Measurements from ENCODE around the gene ANKRD13D. TPM values are rescaled to one million over a fixed set of nuclear protein-coding genes. Genes with fewer than 3 reads are reported as not detected.
A peak's percentile ranks its signal among the peaks of the same experiment; 100 is the strongest.

The ANKRD13D gene
- total RNA-seq, 1 experiment from 2014 or later, result 51.8 TPM

DNA sequence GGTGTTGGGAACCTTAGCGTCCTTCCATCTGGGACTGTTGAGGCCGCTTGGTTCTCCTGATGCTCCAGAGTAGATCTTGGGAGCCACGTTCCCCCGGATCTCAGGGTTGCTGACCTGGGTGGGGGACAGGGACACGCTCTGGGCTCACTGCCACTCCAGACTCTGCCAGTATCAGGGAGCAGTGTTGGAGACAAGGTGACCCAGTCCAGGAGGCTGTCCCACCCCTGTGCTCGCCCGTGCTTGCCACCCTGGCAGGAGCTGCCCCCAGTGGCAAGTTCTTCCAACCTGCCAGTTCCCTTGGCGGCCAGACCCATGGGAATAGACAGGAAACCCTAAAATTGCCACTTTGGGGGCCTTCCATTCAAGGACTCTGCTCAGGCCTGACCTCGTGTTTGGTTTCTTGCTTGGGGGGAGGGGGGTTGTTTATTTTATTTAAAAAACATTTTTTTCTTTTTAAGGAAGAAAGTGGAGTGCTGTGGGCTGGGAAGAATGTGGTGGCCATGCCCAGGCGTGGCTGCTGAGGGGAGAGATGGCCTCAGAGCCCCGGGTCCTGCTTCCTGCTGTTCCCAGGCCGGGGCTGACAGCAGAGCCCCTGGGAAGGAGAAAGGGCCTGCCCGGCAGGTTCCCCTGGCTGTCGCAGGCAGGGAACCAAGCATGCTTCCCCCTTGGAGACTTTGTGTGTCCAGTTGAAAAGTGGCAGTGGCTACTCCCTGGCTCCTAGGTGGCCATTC, 15.7 kb upstream of the ANKRD13D start:
- no peak for DNase-seq (ENCODE audit: low spot score)

- DNase-seq (ENCODE audit: low spot score), result no peak
Observed at GRCh38 chr11:67274768-67275605, 14.1 kb upstream of the ANKRD13D start.

- no peak for DNase-seq (ENCODE audit: low spot score)
Observed at GRCh38 chr11:67275606-67276409, 13.3 kb upstream of the ANKRD13D start.

DNA sequence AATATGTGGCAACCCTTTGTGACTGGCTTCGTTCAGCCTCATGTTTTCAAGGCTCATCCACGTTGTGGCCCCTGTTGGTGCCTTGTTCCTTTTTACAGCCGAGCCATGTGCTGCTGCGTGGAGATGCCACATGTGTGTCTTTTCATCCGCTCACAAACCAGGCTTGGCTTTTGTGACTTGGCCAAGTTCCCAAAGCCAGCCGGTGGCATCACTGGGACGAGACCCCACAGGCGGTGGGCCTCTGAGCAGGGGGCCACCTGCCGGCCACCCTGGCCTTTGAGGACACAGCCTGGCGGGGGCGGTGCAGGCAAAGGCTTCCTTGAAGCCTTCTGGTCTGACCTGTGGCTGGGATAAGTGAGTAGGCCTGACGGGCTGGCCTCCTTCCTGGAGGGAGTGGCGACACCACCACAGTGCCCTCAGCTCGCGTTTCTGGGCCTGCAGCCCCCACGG, 12.3 kb upstream of the ANKRD13D start:
- DNase-seq (ENCODE audit: low spot score), result no peak

- peak; percentile 81 for DNase-seq (ENCODE audit: low spot score)
Observed at GRCh38 chr11:67277231-67277961, 11.7 kb upstream of the ANKRD13D start.

- no peak for DNase-seq (ENCODE audit: low spot score)
Observed at GRCh38 chr11:67278135-67278938, 10.8 kb upstream of the ANKRD13D start.

GRCh38 chr11:67278939-67279588, 10.0 kb upstream of the ANKRD13D start:
- no peak for DNase-seq (ENCODE audit: low spot score)

DNA sequence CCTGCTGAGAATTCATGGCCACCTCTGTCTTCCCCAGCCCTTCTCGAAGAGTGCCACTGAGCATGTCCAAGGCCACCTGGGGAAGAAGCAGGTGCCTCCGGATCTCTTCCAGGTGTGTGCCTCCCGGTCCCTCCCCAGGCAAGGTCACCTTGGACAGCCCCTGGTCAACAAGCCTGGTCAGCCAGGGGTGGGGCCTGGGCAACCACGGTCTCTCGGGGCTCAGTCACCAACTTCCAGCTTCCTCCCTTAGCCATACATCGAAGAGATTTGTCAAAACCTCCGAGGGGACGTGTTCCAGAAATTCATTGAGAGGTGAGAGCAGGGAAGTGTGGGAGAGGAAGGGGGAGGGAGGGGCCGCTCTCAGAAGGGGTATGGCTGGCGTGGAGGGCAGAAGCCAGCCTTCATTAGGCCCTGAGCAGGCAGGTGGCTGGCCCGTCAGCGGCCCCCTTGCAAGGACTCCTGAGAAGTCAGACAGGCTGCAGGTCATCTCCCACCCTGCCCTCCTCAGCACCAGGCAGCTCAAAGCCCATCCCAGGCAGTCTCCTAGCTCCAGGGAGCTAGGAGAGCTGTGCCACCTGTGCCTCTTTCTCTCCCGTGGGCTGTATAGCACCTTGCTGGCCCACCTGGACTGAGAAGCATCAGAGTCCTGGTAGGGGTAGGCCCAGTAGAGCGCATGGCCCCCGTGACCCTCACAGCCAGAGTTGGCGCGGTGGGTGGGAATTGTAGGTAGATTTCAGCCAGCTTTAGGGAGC, 9.3 kb upstream of the ANKRD13D start:
- no peak for DNase-seq (ENCODE audit: low spot score)

DNA sequence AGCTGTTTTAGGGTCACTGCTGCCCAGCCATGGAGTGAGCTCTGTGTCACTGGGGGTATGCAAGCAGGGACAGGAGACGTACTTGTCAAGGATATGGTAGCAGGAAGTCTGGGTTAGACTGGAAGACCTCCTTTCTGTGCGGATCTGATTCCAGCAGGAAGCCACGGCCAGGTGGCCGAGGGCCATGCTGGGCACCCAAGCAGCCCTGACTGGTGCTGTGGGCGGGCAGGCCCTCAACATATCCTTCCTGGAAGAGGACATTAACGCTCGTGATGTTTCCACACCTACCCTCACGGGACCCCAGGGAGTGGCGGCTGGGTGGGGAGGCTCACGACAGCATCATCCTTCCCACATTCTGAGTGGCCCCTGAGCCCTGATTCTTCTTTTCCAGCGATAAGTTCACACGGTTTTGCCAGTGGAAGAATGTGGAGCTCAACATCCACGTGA, 8.7 kb upstream of the ANKRD13D start:
- no peak for DNase-seq (ENCODE audit: low spot score)

GRCh38 chr11:67280788-67281551, 8.1 kb upstream of the ANKRD13D start:
- DNase-seq (ENCODE audit: low spot score), result no peak

- DNase-seq (ENCODE audit: low spot score), result no peak
Observed at GRCh38 chr11:67281552-67282150, 7.5 kb upstream of the ANKRD13D start.

DNA sequence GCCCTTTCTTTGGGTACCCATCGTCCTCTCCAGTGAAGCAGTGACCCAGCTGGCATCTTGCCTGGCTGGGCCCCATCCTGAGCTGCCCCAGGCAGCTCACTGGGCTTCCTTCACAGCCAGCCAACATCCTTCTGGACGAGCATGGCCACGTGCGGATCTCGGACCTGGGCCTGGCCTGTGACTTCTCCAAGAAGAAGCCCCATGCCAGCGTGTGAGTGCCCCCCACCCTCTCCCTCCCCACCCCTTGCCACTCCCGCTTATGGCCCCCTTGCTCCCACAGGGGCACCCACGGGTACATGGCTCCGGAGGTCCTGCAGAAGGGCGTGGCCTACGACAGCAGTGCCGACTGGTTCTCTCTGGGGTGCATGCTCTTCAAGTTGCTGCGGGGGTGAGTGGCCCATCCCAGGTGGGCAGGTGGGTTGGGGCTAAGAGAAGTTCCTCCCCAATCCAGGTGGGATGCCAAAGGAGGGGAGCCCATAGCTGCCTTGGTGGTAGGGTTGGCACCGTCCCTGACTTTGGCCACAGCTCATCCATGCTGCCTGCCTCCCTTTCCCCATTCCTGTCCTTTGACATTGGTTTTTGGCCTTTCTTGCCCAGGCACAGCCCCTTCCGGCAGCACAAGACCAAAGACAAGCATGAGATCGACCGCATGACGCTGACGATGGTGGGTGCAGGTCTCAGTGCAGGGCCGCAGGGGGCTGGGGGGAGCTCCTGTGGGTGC, 6.8 kb upstream of the ANKRD13D start:
- no peak for DNase-seq (ENCODE audit: low spot score)

GRCh38 chr11:67282876-67283371, 6.2 kb upstream of the ANKRD13D start:
- no peak for DNase-seq (ENCODE audit: low spot score)

- no peak for DNase-seq (ENCODE audit: low spot score)
Observed at GRCh38 chr11:67283481-67283963, 5.6 kb upstream of the ANKRD13D start.

DNA sequence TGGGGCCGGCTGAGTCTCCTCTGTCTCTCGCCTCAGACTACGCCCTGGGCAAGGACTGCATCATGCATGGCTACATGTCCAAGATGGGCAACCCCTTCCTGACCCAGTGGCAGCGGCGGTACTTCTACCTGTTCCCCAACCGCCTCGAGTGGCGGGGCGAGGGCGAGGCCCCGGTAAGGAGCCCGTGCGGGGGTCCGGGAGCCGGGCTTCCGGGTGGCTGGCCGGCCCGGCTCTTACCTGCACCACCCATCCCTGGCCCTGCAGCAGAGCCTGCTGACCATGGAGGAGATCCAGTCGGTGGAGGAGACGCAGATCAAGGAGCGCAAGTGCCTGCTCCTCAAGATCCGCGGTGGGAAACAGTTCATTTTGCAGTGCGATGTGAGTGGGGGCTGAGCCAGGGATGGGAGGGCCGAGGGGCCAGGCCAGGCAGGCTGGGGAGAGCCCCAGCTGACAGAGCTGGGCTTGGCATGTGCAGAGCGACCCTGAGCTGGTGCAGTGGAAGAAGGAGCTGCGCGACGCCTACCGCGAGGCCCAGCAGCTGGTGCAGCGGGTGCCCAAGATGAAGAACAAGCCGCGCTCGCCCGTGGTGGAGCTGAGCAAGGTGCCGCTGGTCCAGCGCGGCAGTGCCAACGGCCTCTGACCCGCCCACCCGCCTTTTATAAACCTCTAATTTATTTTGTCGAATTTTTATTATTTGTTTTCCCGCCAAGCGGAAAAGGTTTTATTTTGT, 4.1 kb upstream of the ANKRD13D start:
- DNase-seq (ENCODE audit: low spot score), result no peak

All from A172 (cell line).